ENCODE data around the gene PIK3C2A.

DNA sequence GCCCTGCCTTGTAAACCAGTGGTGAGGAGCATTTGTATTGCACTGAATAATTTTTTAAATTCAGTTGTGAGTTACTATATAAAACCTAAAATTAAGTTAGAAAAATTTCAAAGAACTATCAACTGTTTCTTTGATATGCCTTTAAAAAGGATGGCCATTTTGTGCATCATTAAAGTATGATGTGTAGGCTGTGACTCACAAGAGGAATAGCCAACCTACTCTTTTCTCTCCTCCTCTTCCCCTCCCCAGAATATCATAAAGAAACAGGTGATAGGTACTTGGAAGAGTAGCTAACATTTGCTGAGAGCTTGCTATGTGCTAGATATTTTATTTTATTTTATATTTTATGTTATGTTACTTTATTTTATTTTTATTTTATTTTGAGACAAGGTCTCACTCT, 10.6 kb upstream of the PIK3C2A start:
- TF ChIP-seq EZH2 (IDR thresholded peaks at IDR 0.05; ENCODE audit: insufficient read depth, poor library complexity, severe bottlenecking) (no peak), EZH2phosphoT487 (IDR thresholded peaks at IDR 0.05; ENCODE audit: insufficient read depth, low read depth) (no peak)

All from GM23248 (cell line).